ENCODE measurements around the gene EBF4.

DNA sequence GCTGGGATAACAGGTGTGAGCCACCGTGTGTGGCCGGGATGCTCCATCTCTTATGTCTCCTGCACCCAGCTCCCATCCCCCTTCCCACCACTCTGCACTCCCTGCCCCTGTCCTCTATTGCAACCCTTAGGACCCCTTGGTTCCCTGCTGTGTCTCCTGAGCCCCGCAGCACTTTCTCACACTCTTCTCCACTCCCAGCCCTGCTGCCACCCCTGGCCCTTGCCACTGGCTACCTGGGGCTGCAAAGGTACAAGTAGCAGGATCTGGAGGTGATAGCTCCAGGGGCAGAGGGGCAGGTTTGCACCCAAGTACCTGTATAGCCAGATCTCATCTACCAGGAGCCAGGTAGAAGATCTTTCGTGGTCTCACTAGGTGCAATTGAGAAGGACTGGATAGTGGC lies 114.4 kb downstream of the EBF4 start:
- TF ChIP-seq POLR2AphosphoS5 (IDR thresholded peaks at IDR 0.05; ENCODE audit: low read depth, low read length): no peak
- TF ChIP-seq TAF1 (IDR thresholded peaks at IDR 0.05; ENCODE audit: borderline replicate concordance, low read depth, low read length): no peak
